HCT116 (cell line): ENCODE measurements around the gene TMEM145. TPM values are rescaled to one million over a fixed set of nuclear protein-coding genes. Genes with fewer than 3 reads are reported as not detected.
A peak's percentile ranks its signal among the peaks of the same experiment; 100 is the strongest.

Experiments
- ATAC-seq: fragments of 200-7000 bp; cut with Tn5 transposase; 2 replicates; pipeline ENCODE4 v1.9.1; 2020; ENCODE audit warnings: mild to moderate bottlenecking, moderate library complexity
- BruUV-seq: library from RNA; stranded (reverse); fragments of 400-500 nt; replicated peaks from 2 replicates; lab custom pipeline; 2021; lab: Mats Ljungman, UMichigan
- CTCF ChIA-PET: fragments of 300-600 bp; sonication (Branson Sonifier 250); formaldehyde crosslinking; loops from one replicate; lab custom pipeline; 2021; ENCODE audit warnings: antibody characterized with exemption; lab: Charles Lee
- POLR2A ChIA-PET: fragments of 300-600, 350-600 bp; sonication (Branson Sonifier 250); formaldehyde crosslinking; loops from one replicate; lab custom pipeline; 2021; ENCODE audit warnings: antibody characterized with exemption; lab: Charles Lee
- RAD21 ChIA-PET, 2 experiments: fragments of 300-600 bp; sonication (Branson Sonifier 250); formaldehyde crosslinking; loops; one replicate each; lab custom pipeline; 2023; ENCODE audit warnings: low total read pairs in 2 of 2; ENCODE audit not compliant: uncharacterized antibody in 2 of 2, unreplicated experiment in 2 of 2, low non-redundant PET in 1 of 2; lab: Charles Lee
- DNase-seq: peaks from one replicate; pipeline ENCODE4 v3.0.0-alpha.2; 2010; ENCODE audit warnings: low read depth, low spot score
- H2AFZ ChIP-seq: fragments of 200-600 bp; shearing (Covaris generic), sonication (generic); 2 replicates; pipeline ENCODE4 v1.6.1; 2017; ENCODE audit warnings: low read depth, mixed run types, mixed read lengths, antibody characterized with exemption, low read length; ENCODE audit not compliant: poor library complexity, severe bottlenecking
- H3K27ac ChIP-seq: 2 replicates; pipeline ENCODE4 v1.5.1; 2012; ENCODE audit warnings: low read depth, low read length
- H3K27me3 ChIP-seq: fragments of 200-600 bp; sonication (generic); 2 replicates; pipeline ENCODE4 v1.6.1; 2016; ENCODE audit warnings: mixed run types, low read length, mixed read lengths; ENCODE audit not compliant: insufficient read depth
- H3K36me3 ChIP-seq, 2 experiments: fragments of 200-500 bp in 1 of 2; fragments of 200-600 bp in 1 of 2; sonication (Bioruptor generic) in 1 of 2; sonication (generic) in 1 of 2; 2 replicates each; pipeline versions ENCODE4 v1.5.1 to v1.6.1; 2014 to 2016; ENCODE audit warnings: low read length in 2 of 2, inconsistent platforms in 1 of 2, mixed read lengths in 1 of 2, mixed run types in 1 of 2; ENCODE audit not compliant: insufficient read depth in 2 of 2, control insufficient read depth in 1 of 2
- H3K4me1 ChIP-seq, 2 experiments: fragments of 200-600 bp in 1 of 2; sonication (generic) in 1 of 2; 2 replicates each; pipeline versions ENCODE4 v1.5.1 to v1.6.1; 2012 to 2017; ENCODE audit warnings: low read length in 2 of 2, inconsistent platforms in 1 of 2, mild to moderate bottlenecking in 1 of 2, mixed read lengths in 1 of 2, mixed run types in 1 of 2, moderate library complexity in 1 of 2; ENCODE audit not compliant: insufficient read depth in 2 of 2, control insufficient read depth in 1 of 2
- H3K4me2 ChIP-seq: fragments of 200-600 bp; sonication (generic); 2 replicates; pipeline ENCODE4 v1.6.1; 2017; ENCODE audit warnings: mixed run types, low read length, mixed read lengths
- H3K4me3 ChIP-seq, 2 experiments: fragments of 200-600 bp in 1 of 2; sonication (generic) in 1 of 2; replicated peaks in 1 of 2; 2 replicates each; pipeline ENCODE4 v1.5.1; 2011 to 2016; ENCODE audit warnings: low read length in 2 of 2, control low read depth in 1 of 2, low read depth in 1 of 2, mild to moderate bottlenecking in 1 of 2, mixed read lengths in 1 of 2, mixed run types in 1 of 2
- H3K79me2 ChIP-seq: fragments of 200-600 bp; sonication (generic); 2 replicates; pipeline ENCODE4 v1.6.1; 2017; ENCODE audit warnings: mild to moderate bottlenecking, mixed run types, low read length, moderate library complexity, mixed read lengths; ENCODE audit not compliant: insufficient read depth
- H3K9ac ChIP-seq: fragments of 200-600 bp; sonication (generic); 2 replicates; pipeline ENCODE4 v1.6.1; 2016; ENCODE audit warnings: low read length, mixed read lengths
- H3K9me2 ChIP-seq: fragments of 200-600 bp; sonication (generic), shearing (Covaris generic); 2 replicates; pipeline ENCODE4 v1.6.1; 2017; ENCODE audit warnings: mixed run types, mild to moderate bottlenecking, moderate library complexity; ENCODE audit not compliant: insufficient read depth
- H3K9me3 ChIP-seq, 2 experiments: fragments of 200-500 bp in 1 of 2; fragments of 200-600 bp in 1 of 2; sonication (Bioruptor generic) in 1 of 2; sonication (generic) in 1 of 2; 2 replicates each; pipeline ENCODE4 v1.6.1; 2014 to 2017; ENCODE audit warnings: low read length in 2 of 2, mixed read lengths in 2 of 2, inconsistent platforms in 1 of 2, low read depth in 1 of 2, mild to moderate bottlenecking in 1 of 2, mixed run types in 1 of 2, moderate library complexity in 1 of 2; ENCODE audit not compliant: control insufficient read depth in 1 of 2, insufficient read depth in 1 of 2
- H4K20me1 ChIP-seq: fragments of 200-600 bp; sonication (generic), shearing (Covaris generic); 2 replicates; pipeline ENCODE4 v1.6.1; 2017; ENCODE audit warnings: mixed run types, mild to moderate bottlenecking, moderate library complexity; ENCODE audit not compliant: insufficient read depth
- CBX3 ChIP-seq: IDR thresholded peaks from 2 replicates; pipeline ENCODE4 v1.6.1; 2012; ENCODE audit warnings: low read depth
- CEBPB ChIP-seq: IDR thresholded peaks from 2 replicates; pipeline ENCODE4 v1.6.1; 2012; ENCODE audit warnings: low read depth
- CTCF ChIP-seq, 3 experiments: fragments of 200-600 bp in 1 of 3; sonication (generic) in 1 of 3; IDR thresholded peaks in 2 of 3; conservative IDR thresholded peaks in 1 of 3; 2 replicates each; pipeline ENCODE4 v1.5.1; 2012 to 2017; ENCODE audit warnings: low read depth in 2 of 3, low read length in 2 of 3, antibody characterized with exemption in 1 of 3, borderline replicate concordance in 1 of 3, control low read depth in 1 of 3, mild to moderate bottlenecking in 1 of 3, mixed read lengths in 1 of 3, mixed run types in 1 of 3, moderate library complexity in 1 of 3; ENCODE audit not compliant: insufficient read depth in 1 of 3
- EGR1 ChIP-seq: IDR thresholded peaks from 2 replicates; pipeline ENCODE4 v1.6.1; 2012; ENCODE audit warnings: low read depth
- EZH2phosphoT487 ChIP-seq: fragments of 200-600 bp; IDR thresholded peaks from 2 replicates; pipeline ENCODE4 v1.6.1; 2018; ENCODE audit warnings: antibody characterized with exemption, borderline replicate concordance
- FOSL1 ChIP-seq: IDR thresholded peaks from 2 replicates; pipeline ENCODE4 v1.6.1; 2012; ENCODE audit warnings: low read depth
- JUND ChIP-seq: IDR thresholded peaks from 2 replicates; pipeline ENCODE4 v1.6.1; 2012
- MAX ChIP-seq: IDR thresholded peaks from 2 replicates; pipeline ENCODE4 v1.6.1; 2012
- POLR2AphosphoS5 ChIP-seq: IDR thresholded peaks from 2 replicates; pipeline ENCODE4 v1.6.1; 2011; ENCODE audit warnings: mild to moderate bottlenecking, low read depth, low read length, moderate library complexity
- RAD21 ChIP-seq: IDR thresholded peaks from 2 replicates; pipeline ENCODE4 v1.6.1; 2012; ENCODE audit warnings: low read depth, mild to moderate bottlenecking
- REST ChIP-seq: IDR thresholded peaks from 2 replicates; pipeline ENCODE4 v1.6.1; 2012; ENCODE audit warnings: low read depth
- SRF ChIP-seq: IDR thresholded peaks from 2 replicates; pipeline ENCODE4 v1.6.1; 2012; ENCODE audit warnings: low read depth
- TCF7L2 ChIP-seq: IDR thresholded peaks from 2 replicates; pipeline ENCODE4 v1.7.0; 2011; ENCODE audit warnings: borderline replicate concordance, inconsistent platforms; ENCODE audit not compliant: insufficient read depth, insufficient read length; ENCODE audit errors: extremely low read depth
- YY1 ChIP-seq: IDR thresholded peaks from 2 replicates; pipeline ENCODE4 v1.6.1; 2011; ENCODE audit warnings: low read length, low read depth, moderate library complexity, mild to moderate bottlenecking; ENCODE audit not compliant: insufficient replicate concordance; ENCODE audit errors: extremely low read depth
- ZFX ChIP-seq: fragments of 450-650 bp; IDR thresholded peaks from 2 replicates; pipeline ENCODE4 v1.6.1; 2017
- ZNF274 ChIP-seq: fragments of 200-500 bp; sonication (Bioruptor generic); IDR thresholded peaks from 2 replicates; pipeline ENCODE4 v1.6.1; 2014; ENCODE audit warnings: mild to moderate bottlenecking, low read depth, low read length, inconsistent platforms
- intact Hi-C: fragments of 100-400 bp; cut with micrococcal nuclease; formaldehyde crosslinking; loops from 2 replicates; pipeline ENCODE4 v1.10.0; 2022
- total RNA-seq: library from RNA; stranded (reverse); gene quantifications from one replicate; pipeline ENCODE4 v1.2.1, GENCODE V29; 2021; ENCODE audit not compliant: unreplicated experiment

TMEM145 gene
- total RNA-seq, 1 experiment from 2014 or later, result 7.2 TPM

- Histone ChIP-seq H2AFZ (no peak overlapping the region), H3K27me3 (no peaks in the 10 kb centered on the region), H3K79me2 (no peaks in the 10 kb centered on the region), H3K9me3 (no peaks in the 10 kb centered on the region), H3K4me3 (no peak overlapping the region), H3K4me2 (no peak overlapping the region), H3K9me2 (no peaks in the 10 kb centered on the region), H4K20me1 (no peaks in the 10 kb centered on the region), H3K9ac (no peak overlapping the region), H3K36me3 (no peaks in the 10 kb centered on the region; a peak in 1 of 4 replicates), H3K27ac (no peak overlapping the region), H3K4me1 (no peaks in the 10 kb centered on the region)
- ChIA-PET RAD21 (no interaction called here), CTCF (no interaction called here), POLR2A (no interaction called here)
- DNase-seq (no peak), ATAC-seq (peak; percentile 31)
- intact Hi-C loops, result no loop called here
- BruUV-seq, result no TSS peak
- TF ChIP-seq CBX3 (no peak), EGR1 (no peak), CEBPB (no peak), EZH2phosphoT487 (no peak), YY1 (no peak), TCF7L2 (no peak), ZNF274 (no peak), RAD21 (no peak), REST (no peak), FOSL1 (no peak), JUND (no peak), MAX (no peak), SRF (no peak), POLR2AphosphoS5 (no peak), ZFX (no peak), CTCF (IDR thresholded peaks at IDR 0.05 in 2 of 3, conservative IDR thresholded peaks at IDR 0.05 in 1 of 3; ENCODE audit: borderline replicate concordance in 1 of 3, insufficient read depth in 1 of 3, low read depth in 2 of 3, low read length in 2 of 3) (no peak)
Observed at GRCh38 chr19:42350417-42350816, 37.3 kb downstream of the TMEM145 start.
